ENCODE data around the gene DOK4.
"Not testable (repeated sequence)": the region's sequence is repeated elsewhere in the genome, so short reads cannot be mapped to it uniquely, and the experiment has no call there.

DOK4 gene

GRCh38 chr16:57475711-57476339 lies 10.5 kb downstream of the DOK4 start:
- peak; percentile 81 for DNase-seq

GRCh38 chr16:57474671-57475661 lies 11.3 kb downstream of the DOK4 start:
- DNase-seq, result no peak

GRCh38 chr16:57473906-57474305 lies 12.4 kb downstream of the DOK4 start:
- no peak for DNase-seq

- no peak for DNase-seq
These were observed 13.0 kb downstream of the DOK4 start for GRCh38 chr16:57473176-57473840.

- no peak for DNase-seq
These were observed 13.6 kb downstream of the DOK4 start for GRCh38 chr16:57472665-57473060.

GRCh38 chr16:57471852-57472664 lies 14.2 kb downstream of the DOK4 start:
- no peak for DNase-seq

GRCh38 chr16:57471209-57471608 lies 15.1 kb downstream of the DOK4 start:
- no peak for DNase-seq

GRCh38 chr16:57470711-57471110 lies 15.6 kb downstream of the DOK4 start:
- no peak for DNase-seq

- no peak for DNase-seq
These were observed 16.3 kb downstream of the DOK4 start for GRCh38 chr16:57469917-57470470.

- DNase-seq, result no peak
These were observed 17.2 kb downstream of the DOK4 start for GRCh38 chr16:57469046-57469445.

GRCh38 chr16:57468346-57468745 lies 17.9 kb downstream of the DOK4 start:
- DNase-seq, result no peak

GRCh38 chr16:57464523-57464922 lies 21.8 kb downstream of the DOK4 start:
- no peak for DNase-seq

- no peak for DNase-seq
These were observed 23.3 kb downstream of the DOK4 start for GRCh38 chr16:57462978-57463362.

GRCh38 chr16:57462209-57462977 lies 23.9 kb downstream of the DOK4 start, which contains the start of gene POLR2C:
POLR2C (plus strand) TSS chr16:57462679; CDS start chr16:57462725, 46 bp downstream.
- peak; percentile 94 for DNase-seq

- DNase-seq, result no peak
These were observed 34.3 kb downstream of the DOK4 start for GRCh38 chr16:57452021-57452420.

- DNase-seq, result peak; percentile 94
These were observed 38.9 kb downstream of the DOK4 start, which contains the start of the genes CIAPIN1 and COQ9 for GRCh38 chr16:57447186-57447962. CIAPIN1 (minus strand) TSS chr16:57447385; CDS start chr16:57440928, 6,457 bp downstream. COQ9 (plus strand) TSS chr16:57447479; CDS start chr16:57447506, 27 bp downstream.

- peak; percentile 40 for DNase-seq
These were observed 39.6 kb downstream of the DOK4 start for GRCh38 chr16:57446531-57447185.

- DNase-seq, result no peak
These were observed 40.8 kb downstream of the DOK4 start for GRCh38 chr16:57445510-57445909.

- DNase-seq, result no peak
These were observed 41.6 kb downstream of the DOK4 start for GRCh38 chr16:57444711-57445110.

- DNase-seq, result not testable (repeated sequence)
These were observed 45.7 kb downstream of the DOK4 start for GRCh38 chr16:57440551-57440950.

Data from CD4-positive, alpha-beta T cell treated with Interleukin-10 for 1 hour (primary cell).